Measurements from ENCODE around the gene PPP2R2B.

The PPP2R2B gene

GRCh38 chr5:146667633-146668272 is 210.8 kb downstream of the PPP2R2B start:
- no peaks in the 10 kb centered on the region for H3K27me3 ChIP-seq (replicated peaks)
- peak; percentile 2 for DNase-seq
- no peak for TF ChIP-seq CTCF (IDR thresholded peaks at IDR 0.05; ENCODE audit: low read depth, low read length, missing control alignments)
- no peak overlapping the region for H3K27ac ChIP-seq
- H3K36me3 ChIP-seq (replicated peaks) = no peaks in the 10 kb centered on the region
- no peak overlapping the region for H3K4me3 ChIP-seq (ENCODE audit: low read depth, low read length)
- in situ Hi-C loops (cut with HindIII; ENCODE audit: low pct_ligation_motif_present, low sequenced_read_pairs) = no loop called here

- DNase-seq = peak; percentile 47
- no peaks in the 10 kb centered on the region for H3K36me3 ChIP-seq (replicated peaks)
- H3K27ac ChIP-seq = no peak overlapping the region
- H3K27me3 ChIP-seq (replicated peaks) = no peaks in the 10 kb centered on the region
- in situ Hi-C loops (cut with HindIII; ENCODE audit: low pct_ligation_motif_present, low sequenced_read_pairs) = no loop called here
- TF ChIP-seq CTCF (IDR thresholded peaks at IDR 0.05; ENCODE audit: low read depth, low read length, missing control alignments) = peak; percentile 52
- no peak overlapping the region for H3K4me3 ChIP-seq (ENCODE audit: low read depth, low read length)
These were observed 216.3 kb downstream of the PPP2R2B start for GRCh38 chr5:146662229-146662628.

- no peak overlapping the region for H3K4me3 ChIP-seq (ENCODE audit: low read depth, low read length)
- DNase-seq = no peak
- H3K27me3 ChIP-seq (replicated peaks) = no peaks in the 10 kb centered on the region
- H3K36me3 ChIP-seq (replicated peaks) = no peaks in the 10 kb centered on the region
- no peak overlapping the region for H3K27ac ChIP-seq
- in situ Hi-C loops (cut with HindIII; ENCODE audit: low pct_ligation_motif_present, low sequenced_read_pairs) = no loop called here
- no peak for TF ChIP-seq CTCF (IDR thresholded peaks at IDR 0.05; ENCODE audit: low read depth, low read length, missing control alignments)
These were observed 218.1 kb downstream of the PPP2R2B start for GRCh38 chr5:146660376-146660960.

GRCh38 chr5:146659961-146660360 is 218.6 kb downstream of the PPP2R2B start:
- no peak overlapping the region for H3K4me3 ChIP-seq (ENCODE audit: low read depth, low read length)
- no peak for DNase-seq
- no peak for TF ChIP-seq CTCF (IDR thresholded peaks at IDR 0.05; ENCODE audit: low read depth, low read length, missing control alignments)
- no peaks in the 10 kb centered on the region for H3K36me3 ChIP-seq (replicated peaks)
- no peaks in the 10 kb centered on the region for H3K27me3 ChIP-seq (replicated peaks)
- H3K27ac ChIP-seq = no peak overlapping the region
- in situ Hi-C loops (cut with HindIII; ENCODE audit: low pct_ligation_motif_present, low sequenced_read_pairs) = no loop called here

GRCh38 chr5:146656703-146657102 is 221.9 kb downstream of the PPP2R2B start:
- no peaks in the 10 kb centered on the region for H3K36me3 ChIP-seq (replicated peaks)
- in situ Hi-C loops (cut with HindIII; ENCODE audit: low pct_ligation_motif_present, low sequenced_read_pairs) = no loop called here
- H3K27ac ChIP-seq = no peak overlapping the region
- DNase-seq = no peak
- H3K4me3 ChIP-seq (ENCODE audit: low read depth, low read length) = no peak overlapping the region
- TF ChIP-seq CTCF (IDR thresholded peaks at IDR 0.05; ENCODE audit: low read depth, low read length, missing control alignments) = no peak
- no peaks in the 10 kb centered on the region for H3K27me3 ChIP-seq (replicated peaks)

- TF ChIP-seq CTCF (IDR thresholded peaks at IDR 0.05; ENCODE audit: low read depth, low read length, missing control alignments) = no peak
- Histone ChIP-seq H3K36me3 (replicated peaks) (no peaks in the 10 kb centered on the region), H3K4me3 (ENCODE audit: low read depth, low read length) (no peak overlapping the region), H3K27me3 (replicated peaks) (no peaks in the 10 kb centered on the region), H3K27ac (no peak overlapping the region)
- no peak for DNase-seq
- in situ Hi-C loops (cut with HindIII; ENCODE audit: low pct_ligation_motif_present, low sequenced_read_pairs) = no loop called here
These were observed 225.0 kb downstream of the PPP2R2B start for GRCh38 chr5:146653560-146653959.
